H1 (cell line): ENCODE data around the gene SHH. TPM values are rescaled to one million over a fixed set of nuclear protein-coding genes. Genes with fewer than 3 reads are reported as not detected.

ENCODE experiments used
- CTCF ChIA-PET: fragments of 300-600 bp; sonication (Branson Sonifier 250); formaldehyde crosslinking; loops from one replicate; lab custom pipeline; 2021; ENCODE audit not compliant: partially characterized antibody; lab: Charles Lee
- POLR2A ChIA-PET: fragments of 300-600 bp; sonication (Branson Sonifier 250); formaldehyde crosslinking; loops from one replicate; lab custom pipeline; 2021; ENCODE audit warnings: inconsistent platforms; ENCODE audit not compliant: partially characterized antibody; lab: Charles Lee
- DNase-seq, 2 experiments: peaks; one replicate each; pipeline versions ENCODE4 v3.0.0 to v3.0.0-alpha.2; 2010 to 2022; ENCODE audit warnings: low spot score in 2 of 2, low read depth in 1 of 2, mixed read lengths in 1 of 2
- FAIRE-seq: peaks from 2 replicates; lab custom pipeline; 2011; peaks lifted over from hg19 to GRCh38; lab: Jason Lieb, UNC
- H2AFZ ChIP-seq: 2 replicates; pipeline ENCODE4 v1.8.1; 2012; ENCODE audit warnings: low read length, inconsistent platforms
- H2AK5ac ChIP-seq: 2 replicates; pipeline ENCODE4 v1.6.1; 2013; ENCODE audit warnings: low read depth, low read length
- H2BK120ac ChIP-seq: replicated peaks from 2 replicates; pipeline ENCODE3; 2013; ENCODE audit warnings: low read depth, low read length, inconsistent platforms
- H2BK12ac ChIP-seq: 2 replicates; pipeline ENCODE4 v1.6.1; 2013; ENCODE audit warnings: low read depth, low read length
- H2BK15ac ChIP-seq: 2 replicates; pipeline ENCODE4 v1.6.1; 2013; ENCODE audit warnings: low read length
- H2BK20ac ChIP-seq: 2 replicates; pipeline ENCODE4 v1.6.1; 2013; ENCODE audit warnings: low read length
- H2BK5ac ChIP-seq: 2 replicates; pipeline ENCODE4 v1.6.1; 2013; ENCODE audit warnings: low read depth, low read length
- H3K14ac ChIP-seq: 2 replicates; pipeline ENCODE4 v1.6.1; 2013; ENCODE audit warnings: inconsistent platforms; ENCODE audit not compliant: insufficient read length
- H3K18ac ChIP-seq: 2 replicates; pipeline ENCODE4 v1.6.1; 2013; ENCODE audit warnings: low read length; ENCODE audit errors: extremely low read depth
- H3K23ac ChIP-seq: 2 replicates; pipeline ENCODE4 v1.6.1; 2013; ENCODE audit warnings: inconsistent platforms; ENCODE audit not compliant: insufficient read length
- H3K23me2 ChIP-seq: 2 replicates; pipeline ENCODE4 v1.6.1; 2013; ENCODE audit warnings: low read depth, low read length
- H3K27ac ChIP-seq: 2 replicates; pipeline ENCODE4 v1.6.1; 2011; ENCODE audit warnings: low read depth, low read length, inconsistent platforms
- H3K27me3 ChIP-seq, 4 experiments: replicated peaks in 1 of 4; 1 replicate in 1 of 4; 2 replicates in 3 of 4; pipeline versions ENCODE4 v1.6.1 to v1.8.1; 2011 to 2013; ENCODE audit warnings: low read length in 3 of 4, mild to moderate bottlenecking in 3 of 4, inconsistent platforms in 2 of 4, mixed read lengths in 2 of 4, moderate library complexity in 1 of 4; ENCODE audit not compliant: control insufficient read depth in 3 of 4, insufficient read depth in 3 of 4; ENCODE audit errors: extremely low read depth in 1 of 4
- H3K36me3 ChIP-seq, 4 experiments: 2 replicates each; pipeline versions ENCODE4 v1.6.1 to v1.8.1; 2011 to 2013; ENCODE audit warnings: mild to moderate bottlenecking in 4 of 4, low read length in 3 of 4, moderate library complexity in 2 of 4, control low read depth in 1 of 4, inconsistent platforms in 1 of 4; ENCODE audit not compliant: insufficient read depth in 4 of 4, control insufficient read depth in 2 of 4
- H3K4ac ChIP-seq: replicated peaks from 2 replicates; pipeline ENCODE3; 2013; ENCODE audit warnings: low read length, low read depth, mixed read lengths, inconsistent platforms; ENCODE audit not compliant: insufficient read length
- H3K4me1 ChIP-seq, 4 experiments: replicated peaks in 1 of 4; 1 replicate in 1 of 4; 2 replicates in 3 of 4; pipeline versions ENCODE4 v1.6.1 to v1.8.1; 2011 to 2013; ENCODE audit warnings: low read length in 3 of 4, inconsistent platforms in 2 of 4, mixed read lengths in 1 of 4; ENCODE audit not compliant: insufficient read depth in 4 of 4, control insufficient read depth in 3 of 4
- H3K4me2 ChIP-seq, 2 experiments: 2 replicates each; pipeline versions ENCODE4 v1.6.1 to v1.8.1; 2011 to 2013; ENCODE audit warnings: low read depth in 2 of 2, low read length in 2 of 2, control low read depth in 1 of 2, inconsistent platforms in 1 of 2, mild to moderate bottlenecking in 1 of 2; ENCODE audit not compliant: insufficient read depth in 1 of 2
- H3K4me3 ChIP-seq, 4 experiments: fragments of 200-600, 300-600 bp in 1 of 4; sonication (generic), shearing (Covaris generic), sonication (Bioruptor Twin) in 1 of 4; 2 replicates each; pipeline versions ENCODE4 v1.5.1 to v1.8.1; 2011 to 2016; ENCODE audit warnings: low read length in 4 of 4, low read depth in 3 of 4, control low read depth in 2 of 4, inconsistent platforms in 2 of 4, mild to moderate bottlenecking in 2 of 4, mixed read lengths in 1 of 4, moderate library complexity in 1 of 4; ENCODE audit not compliant: insufficient read depth in 2 of 4; ENCODE audit errors: extremely low read depth in 1 of 4
- H3K56ac ChIP-seq: replicated peaks from 2 replicates; pipeline ENCODE3; 2013; ENCODE audit warnings: low read depth, mild to moderate bottlenecking, mixed read lengths, low read length, inconsistent platforms; ENCODE audit not compliant: insufficient read length
- H3K79me1 ChIP-seq: 2 replicates; pipeline ENCODE4 v1.6.1; 2013; ENCODE audit warnings: low read depth, low read length, control low read depth
- H3K79me2 ChIP-seq, 2 experiments: 2 replicates each; pipeline versions ENCODE4 v1.6.1 to v1.8.1; 2012 to 2013; ENCODE audit warnings: low read length in 2 of 2, mild to moderate bottlenecking in 2 of 2, inconsistent platforms in 1 of 2; ENCODE audit not compliant: insufficient read depth in 2 of 2, control insufficient read depth in 1 of 2
- H3K9ac ChIP-seq, 4 experiments: replicated peaks in 1 of 4; 1 replicate in 1 of 4; 2 replicates in 3 of 4; pipeline versions ENCODE4 v1.6.1 to v1.8.1; 2011 to 2013; ENCODE audit warnings: low read depth in 3 of 4, low read length in 3 of 4, control low read depth in 2 of 4, mild to moderate bottlenecking in 2 of 4, moderate library complexity in 2 of 4, inconsistent platforms in 1 of 4; ENCODE audit errors: extremely low read depth in 1 of 4
- H3K9me3 ChIP-seq, 2 experiments: 2 replicates each; pipeline versions ENCODE4 v1.6.1 to v1.8.1; 2012 to 2013; ENCODE audit warnings: mild to moderate bottlenecking in 2 of 2, moderate library complexity in 2 of 2, control low read depth in 1 of 2, inconsistent platforms in 1 of 2, low read depth in 1 of 2, low read length in 1 of 2, mixed read lengths in 1 of 2; ENCODE audit not compliant: insufficient read depth in 2 of 2
- H4K20me1 ChIP-seq, 2 experiments: replicated peaks in 1 of 2; 2 replicates each; pipeline versions ENCODE3 to v1.8.1; 2011 to 2013; ENCODE audit warnings: inconsistent platforms in 2 of 2, low read length in 2 of 2, mild to moderate bottlenecking in 1 of 2; ENCODE audit not compliant: insufficient read depth in 2 of 2, control insufficient read depth in 1 of 2
- H4K5ac ChIP-seq: 2 replicates; pipeline ENCODE4 v1.6.1; 2013; ENCODE audit warnings: low read length, low read depth, mixed read lengths, inconsistent platforms; ENCODE audit not compliant: insufficient read length
- H4K8ac ChIP-seq: 2 replicates; pipeline ENCODE4 v1.8.0; 2013; ENCODE audit warnings: mild to moderate bottlenecking, moderate library complexity, low read length, inconsistent platforms; ENCODE audit not compliant: insufficient read depth; ENCODE audit errors: extremely low read depth
- H4K91ac ChIP-seq: replicated peaks from 2 replicates; pipeline ENCODE3; 2013; ENCODE audit warnings: low read length, mixed read lengths, inconsistent platforms; ENCODE audit not compliant: insufficient read length
- ATF2 ChIP-seq: IDR thresholded peaks from 2 replicates; pipeline ENCODE4 v1.6.1; 2012; ENCODE audit warnings: low read length, inconsistent platforms
- CBX8 ChIP-seq: fragments of 300-800, 300-1000 bp; sonication (generic); IDR thresholded peaks from 2 replicates; pipeline ENCODE4 v1.7.1; 2016; ENCODE audit warnings: low read depth, low read length, borderline replicate concordance
- CTBP2 ChIP-seq: IDR thresholded peaks from 2 replicates; pipeline ENCODE4 v1.7.0; 2011; ENCODE audit warnings: borderline replicate concordance, mild to moderate bottlenecking, moderate library complexity, mixed read lengths, low read length; ENCODE audit not compliant: insufficient read depth, insufficient read length
- KDM1A ChIP-seq: fragments of 200-600, 300-600 bp; sonication (generic); IDR thresholded peaks from 2 replicates; pipeline ENCODE4 v1.7.1; 2016; ENCODE audit warnings: mild to moderate bottlenecking, low read length, borderline replicate concordance
- PHF8 ChIP-seq: fragments of 200-600 bp; sonication (generic); conservative IDR thresholded peaks from 2 replicates; pipeline ENCODE4 v1.7.1; 2012; ENCODE audit warnings: low read depth, mild to moderate bottlenecking, inconsistent platforms, low read length, moderate library complexity
- RAD21 ChIP-seq, 2 experiments: IDR thresholded peaks in 1 of 2; conservative IDR thresholded peaks in 1 of 2; 2 replicates each; pipeline ENCODE4 v1.6.1; 2011; ENCODE audit warnings: low read depth in 2 of 2, low read length in 2 of 2, improper control_type of control experiment in 1 of 2, inconsistent platforms in 1 of 2, mild to moderate bottlenecking in 1 of 2, moderate library complexity in 1 of 2
- RFX5 ChIP-seq: IDR thresholded peaks from 2 replicates; pipeline ENCODE4 v1.6.1; 2011; ENCODE audit warnings: low read depth, low read length, improper control_type of control experiment, borderline replicate concordance
- SP2 ChIP-seq: IDR thresholded peaks from 2 replicates; pipeline ENCODE4 v1.6.1; 2012; ENCODE audit warnings: mild to moderate bottlenecking, low read length, inconsistent platforms
- TEAD4 ChIP-seq: IDR thresholded peaks from 2 replicates; pipeline ENCODE4 v1.6.1; 2012; ENCODE audit warnings: low read depth, low read length, inconsistent platforms, mixed read lengths
- USF2 ChIP-seq: IDR thresholded peaks from 2 replicates; pipeline ENCODE4 v1.6.1; 2011; ENCODE audit warnings: low read length, improper control_type of control experiment
- WGBS, 2 experiments: shearing (Covaris generic) in 1 of 2; methylation state at CpG; one replicate each; pipeline versions ENCODE4 v1.1.6 to v1.1.7; 2013 to 2015; ENCODE audit warnings: low lambda C conversion rate in 2 of 2, mixed read lengths in 2 of 2, inconsistent platforms in 1 of 2, low coverage in 1 of 2, missing lambda C conversion rate in 1 of 2; ENCODE audit not compliant: insufficient replicate concordance in 2 of 2, insufficient coverage in 1 of 2, insufficient read length in 1 of 2; ENCODE audit errors: extremely low coverage in 1 of 2, missing lambda C conversion rate in 1 of 2; 5-methylcytosine and 5-hydroxymethylcytosine counted together
- polyA plus RNA-seq, 7 experiments: library from polyadenylated mRNA; depleted of rRNA in 3 of 7; stranded (reverse) in 5 of 7; unstranded in 2 of 7; fragments of >200 nt in 5 of 7; fragments of 200-250 nt in 2 of 7; gene quantifications; 1 replicate in 5 of 7; 2 replicates in 1 of 7; 4 replicates in 1 of 7; pipeline versions ENCODE4 v1.2.1 to v1.2.3, GENCODE V29; 2011 to 2013; ENCODE audit warnings: missing spikeins in 2 of 7, mixed read lengths in 2 of 7
- total RNA-seq: library from RNA; stranded (reverse); fragmentation: NEBNext Ultra II Directional; extraction: Animal tissue kit (Norgen Biotek cat#: 25700); gene quantifications from 2 replicates; pipeline ENCODE4 v1.2.1, GENCODE V29; 2021

SHH gene
- total and polyA plus RNA-seq, 2 of the 8 experiments (the other 6 are each of a cell fraction or from before 2014, with no cell fraction given) = not detected

- Histone ChIP-seq H2BK120ac (no peak overlapping the region), H4K8ac (no peak overlapping the region), H3K9ac (no peak overlapping the region), H3K23ac (no peak overlapping the region), H3K36me3 (no peaks in the 10 kb centered on the region), H3K79me1 (no peaks in the 10 kb centered on the region), H2BK12ac (0 out of 2 replicates have a peak overlapping the region, but pooled peaks have one; percentile 17), H3K79me2 (no peaks in the 10 kb centered on the region), H3K18ac (no peak overlapping the region), H3K4ac (no peak overlapping the region), H2BK20ac (no peak overlapping the region), H3K27ac (no peak overlapping the region), H2BK15ac (no peak overlapping the region), H3K23me2 (peaks cover 6% of the 10 kb centered on the region; the same call in 1 of the 2 replicates), H3K56ac (no peak overlapping the region), H4K91ac (no peak overlapping the region), H3K27me3 (no peaks in the 10 kb centered on the region; a peak in 1 of 7 replicates), H3K4me3 (no peak overlapping the region), H2AFZ (no peak overlapping the region), H4K20me1 (no peaks in the 10 kb centered on the region), H2BK5ac (no peak overlapping the region), H3K4me1 (no peaks in the 10 kb centered on the region; a peak in 1 of 7 replicates), H3K14ac (no peak overlapping the region), H3K4me2 (no peak overlapping the region), H3K9me3 (no peaks in the 10 kb centered on the region), H2AK5ac (no peak overlapping the region), H4K5ac (no peak overlapping the region)
- ChIA-PET CTCF (no interaction called here), POLR2A (no interaction called here)
- 91 to 100% methylated on average over 10 to 15 of the region's 15 CpGs for WGBS, 2 experiments
- FAIRE-seq (no peak), DNase-seq (no peak)
- TF ChIP-seq PHF8 (no peak), SP2 (no peak), CTBP2 (no peak), RFX5 (no peak), TEAD4 (no peak), ATF2 (no peak), CBX8 (no peak), KDM1A (no peak), RAD21 (IDR thresholded peaks at IDR 0.05 in 1 of 2, conservative IDR thresholded peaks at IDR 0.05 in 1 of 2; ENCODE audit: low read depth in 2 of 2, low read length in 2 of 2) (no peak), USF2 (no peak)
Observed at GRCh38 chr7:155846936-155847335, 34.7 kb upstream of the SHH start.
